K562 (cell line): ENCODE results near the gene ABCE1. TPM values are rescaled to one million over a fixed set of nuclear protein-coding genes. Genes with fewer than 3 reads are reported as not detected.

Experiments
- ATAC-seq: fragments of 200-7000 bp; cut with Tn5 transposase; 3 replicates; pipeline ENCODE4 v1.9.1; 2020; ENCODE audit warnings: moderate library complexity
- BruUV-seq: library from RNA; stranded (reverse); fragments of 400-500 nt; replicated peaks from 2 replicates; lab custom pipeline; 2021; lab: Mats Ljungman, UMichigan
- CTCF ChIA-PET: fragments of 300-600 bp; formaldehyde crosslinking; extraction: SDS; loops from one replicate; lab custom pipeline; 2021; ENCODE audit warnings: low intra/inter-chr PET ratio; lab: Yijun Ruan, JAX
- POLR2A ChIA-PET: fragments of 300-600, 350-650 bp; sonication (Branson Sonifier 250); formaldehyde crosslinking; extraction: SDS; loops from one replicate; lab custom pipeline; 2021; ENCODE audit warnings: antibody characterized with exemption, inconsistent platforms; lab: Yijun Ruan, JAX
- DNase-seq, 4 experiments: peaks; one replicate each; pipeline versions ENCODE4 v3.0.0 to v3.0.0-alpha.2; 2011 to 2018; ENCODE audit warnings: low spot score in 3 of 4, mixed read lengths in 3 of 4; ENCODE audit errors: extremely low read depth in 1 of 4
- FAIRE-seq: peaks from 2 replicates; lab custom pipeline; 2011; peaks lifted over from hg19 to GRCh38; lab: Jason Lieb, UNC
- H2AFZ ChIP-seq: 2 replicates; pipeline ENCODE4 v1.6.0; 2011; ENCODE audit warnings: low read depth, low read length, control low read depth, inconsistent platforms
- H3K27ac ChIP-seq: fragments of 200-600 bp; 3 replicates; pipeline ENCODE4 v1.8.0; 2011; ENCODE audit warnings: low read depth, mild to moderate bottlenecking, control low read depth, inconsistent platforms, low read length, moderate library complexity, mixed read lengths; ENCODE audit errors: extremely low read depth
- H3K27me3 ChIP-seq, 2 experiments: fragments of 300-600 bp in 1 of 2; 2 replicates in 1 of 2; 3 replicates in 1 of 2; pipeline versions ENCODE4 v1.6.0 to v1.8.0; 2011; ENCODE audit warnings: inconsistent platforms in 2 of 2, low read length in 2 of 2, mild to moderate bottlenecking in 1 of 2, mixed read lengths in 1 of 2, moderate library complexity in 1 of 2; ENCODE audit not compliant: control insufficient read depth in 2 of 2, insufficient read depth in 2 of 2
- H3K36me3 ChIP-seq: fragments of 300-600 bp; 3 replicates; pipeline ENCODE4 v1.8.0; 2011; ENCODE audit warnings: mild to moderate bottlenecking, low read length, inconsistent platforms; ENCODE audit not compliant: control insufficient read depth, insufficient read depth
- H3K4me1 ChIP-seq, 2 experiments: fragments of 200-600 bp in 1 of 2; replicated peaks in 1 of 2; 2 replicates in 1 of 2; 3 replicates in 1 of 2; pipeline versions ENCODE4 v1.5.1 to v1.8.0; 2011; ENCODE audit warnings: inconsistent platforms in 2 of 2, low read length in 2 of 2, mild to moderate bottlenecking in 1 of 2, mixed read lengths in 1 of 2, moderate library complexity in 1 of 2; ENCODE audit not compliant: control insufficient read depth in 2 of 2, insufficient read depth in 2 of 2
- H3K4me2 ChIP-seq: 2 replicates; pipeline ENCODE4 v1.6.1; 2011; ENCODE audit warnings: low read length, control low read depth, inconsistent platforms, mixed read lengths; ENCODE audit not compliant: insufficient read depth
- H3K4me3 ChIP-seq: fragments of 200-600 bp; sonication (generic), shearing (Covaris generic); 2 replicates; pipeline ENCODE4 v1.5.1; 2016; ENCODE audit warnings: control low read depth, inconsistent platforms
- H3K79me2 ChIP-seq: fragments of 200-600 bp; 3 replicates; pipeline ENCODE4 v1.8.0; 2011; ENCODE audit warnings: low read length, inconsistent platforms; ENCODE audit not compliant: control insufficient read depth, insufficient read depth
- H3K9ac ChIP-seq, 2 experiments: 2 replicates each; pipeline versions ENCODE4 v1.6.0 to v1.6.1; 2011; ENCODE audit warnings: low read depth in 2 of 2, low read length in 2 of 2, control low read depth in 1 of 2, inconsistent platforms in 1 of 2, mild to moderate bottlenecking in 1 of 2, mixed read lengths in 1 of 2; ENCODE audit not compliant: insufficient read depth in 1 of 2
- H3K9me1 ChIP-seq: one replicate; pipeline ENCODE4 v1.6.0; 2011; ENCODE audit warnings: inconsistent platforms, mild to moderate bottlenecking, low read length, moderate library complexity; ENCODE audit not compliant: control insufficient read depth, insufficient read depth
- H3K9me3 ChIP-seq: replicated peaks from 2 replicates; pipeline ENCODE4 v1.5.1; 2011; ENCODE audit warnings: low read depth, low read length, inconsistent platforms; ENCODE audit not compliant: control insufficient read depth, insufficient read depth
- H4K20me1 ChIP-seq: replicated peaks from 2 replicates; pipeline ENCODE4 v1.6.1; 2011; ENCODE audit warnings: low read length, inconsistent platforms, mixed read lengths; ENCODE audit not compliant: control insufficient read depth, insufficient read depth
- HNRNPH1 ChIP-seq: fragments of 200-400 bp; formaldehyde crosslinking; optimal IDR thresholded peaks from 2 replicates; pipeline ENCODE3; 2017; ENCODE audit warnings: low read depth, mild to moderate bottlenecking, low read length, moderate library complexity
- HNRNPK ChIP-seq: fragments of 200-400 bp; formaldehyde crosslinking; IDR thresholded peaks from one replicate; pipeline ENCODE4 v1.6.1; 2018; ENCODE audit warnings: mild to moderate bottlenecking, low read depth, low read length; ENCODE audit not compliant: poor library complexity, severe bottlenecking
- IRF1 ChIP-seq: sonication (generic); formaldehyde crosslinking; IDR thresholded peaks from 2 replicates; pipeline ENCODE4 v1.8.0; 2022; ENCODE audit warnings: missing genetic modification reagents, mild to moderate bottlenecking, borderline replicate concordance
- NCOA2 ChIP-seq, 2 experiments: fragments of 450-650 bp; IDR thresholded peaks; 2 replicates each; pipeline ENCODE4 v1.6.1; 2018; ENCODE audit warnings: mild to moderate bottlenecking in 2 of 2, moderate library complexity in 1 of 2; ENCODE audit not compliant: partially characterized antibody in 2 of 2
- RREB1 ChIP-seq: fragments of 250-450 bp; sonication (Bioruptor Pico); IDR thresholded peaks from 2 replicates; pipeline ENCODE4 v1.4.0; 2020
- STAT5B ChIP-seq: fragments of 250-450 bp; sonication (Bioruptor Pico); IDR thresholded peaks from 2 replicates; pipeline ENCODE4 v1.8.0; 2021; ENCODE audit warnings: mild to moderate bottlenecking, inconsistent platforms
- TBP ChIP-seq: optimal IDR thresholded peaks from 2 replicates; pipeline ENCODE3; 2011; ENCODE audit warnings: low read depth, low read length, improper control_type of control experiment
- ZNF3 ChIP-seq: fragments of 250-450 bp; sonication (Bioruptor Pico); IDR thresholded peaks from 2 replicates; pipeline ENCODE4 v1.5.0; 2021; ENCODE audit warnings: mild to moderate bottlenecking, moderate library complexity
- ZNF316 ChIP-seq: fragments of 450-650 bp; IDR thresholded peaks from 2 replicates; pipeline ENCODE4 v1.6.1; 2016
- ZNF699 ChIP-seq: fragments of 250-450 bp; sonication (Bioruptor Pico); IDR thresholded peaks from 2 replicates; pipeline ENCODE4 v1.8.0; 2021; ENCODE audit warnings: mild to moderate bottlenecking, moderate library complexity; ENCODE audit not compliant: insufficient replicate concordance
- WGBS: fragments of 100-300 bp; shearing (Covaris generic); methylation state at CpG from one replicate; pipeline ENCODE4 v1.1.6; 2016; ENCODE audit warnings: low coverage, mixed read lengths; ENCODE audit not compliant: insufficient coverage; ENCODE audit errors: missing lambda C conversion rate; 5-methylcytosine and 5-hydroxymethylcytosine counted together
- in situ Hi-C: fragments of 300-500 bp; cut with MboI; formaldehyde crosslinking; loops from 4 replicates; pipeline ENCODE4 v1.15.0; 2018; ENCODE audit warnings: inconsistent platforms, mixed read lengths
- intact Hi-C: fragments of 100-400 bp; cut with micrococcal nuclease; formaldehyde crosslinking; loops from 2 replicates; pipeline ENCODE4 v1.14.2; 2022
- polyA plus RNA-seq, 8 experiments: library from polyadenylated mRNA; depleted of rRNA in 4 of 8; stranded (reverse) in 5 of 8; unstranded in 3 of 8; fragments of >200 nt; fragmentation: Nextera tagmentation in 2 of 8; fragmentation: Illumina TruSeq in 1 of 8; extraction: Ambion mirVana in 2 of 8; extraction: Trizol in 1 of 8; gene quantifications; 2 replicates each; pipeline versions ENCODE4 v1.2.1 to v1.2.3, GENCODE V29; 2011 to 2014; ENCODE audit warnings: inconsistent platforms in 1 of 8, missing spikeins in 1 of 8
- total RNA-seq, 7 experiments: library from RNA; depleted of rRNA in 6 of 7; stranded (reverse); fragments of >200 nt in 6 of 7; fragmentation: Illumina TruSeq in 2 of 7; extraction: Trizol in 2 of 7; gene quantifications; 2 replicates each; pipeline versions ENCODE4 v1.2.1 to v1.2.3, GENCODE V29; 2011 to 2021; ENCODE audit warnings: low replicate concordance in 1 of 7
- TF ChIP-seq, protein P1 (sequence below), 2 experiments: fragments of 200-800 bp in 1 of 2; sonication (Bioruptor generic) in 1 of 2; sonication (generic) in 1 of 2; formaldehyde crosslinking in 1 of 2; IDR thresholded peaks in 1 of 2; conservative IDR thresholded peaks in 1 of 2; 2 replicates each; pipeline versions ENCODE4 v1.5.0 to v1.6.1; 2016 to 2020; ENCODE audit warnings: missing compliant biosample characterization in 1 of 2, missing genetic modification characterization in 1 of 2, missing genetic modification reagents in 1 of 2

ABCE1 gene
- total and polyA plus RNA-seq, 9 of the 15 experiments (the other 6 are each of a cell fraction or from before 2014, with no cell fraction given), result 134 to 256 (median 169) TPM

DNA sequence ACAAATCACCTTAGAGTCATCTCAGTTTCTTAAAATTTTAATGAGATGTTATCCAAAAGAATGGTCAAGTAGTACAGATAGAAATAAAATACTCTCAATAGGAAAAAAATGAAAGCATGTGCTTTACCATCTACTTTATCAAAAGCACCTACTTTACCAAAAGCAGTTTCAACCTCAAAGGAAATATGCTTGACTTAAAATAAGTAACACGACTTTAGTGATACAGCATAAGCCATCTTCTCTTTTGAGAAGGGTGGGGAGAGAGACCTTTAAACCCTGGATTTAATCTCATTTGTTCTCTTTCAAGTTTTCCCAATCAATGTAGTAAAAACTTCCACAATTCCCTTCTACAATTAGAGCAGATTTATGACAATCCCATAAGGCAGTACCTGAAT lies 55.8 kb downstream of the ABCE1 start:
- Histone ChIP-seq H3K4me3 (no peak overlapping the region), H3K79me2 (peaks cover 6% of the 10 kb centered on the region; the same call in 1 of the 3 replicates), H3K36me3 (peaks cover 87% of the 10 kb centered on the region), H2AFZ (no peak overlapping the region), H3K9me1 (no peaks in the 10 kb centered on the region), H3K9ac (no peak overlapping the region), H3K27me3 (no peaks in the 10 kb centered on the region), H3K9me3 (no peaks in the 10 kb centered on the region)
- ATAC-seq (no peak), FAIRE-seq (no peak), DNase-seq (no peak)
- in situ Hi-C loops (no loop called here), intact Hi-C loops (loop anchor here (2.0 to 10.0 kb wide), 4 partner anchors 53 to 461 kb away; partner anchors contain the start of gene MMAA)
- ChIA-PET POLR2A (no interaction called here), CTCF (interaction anchor here (1.9 kb wide), 1 partner anchor 404 kb away, joined by 8 read pairs; no protein-coding TSS in a partner anchor)
- 42% methylated on average over 1 of the region's 1 CpG for WGBS
- no peak for TF ChIP-seq RREB1 (CRISPR knock-in tag)
- TF ChIP-seq IRF1, result no peak
- TF ChIP-seq TBP, result no peak
- TF ChIP-seq, protein P1, sequence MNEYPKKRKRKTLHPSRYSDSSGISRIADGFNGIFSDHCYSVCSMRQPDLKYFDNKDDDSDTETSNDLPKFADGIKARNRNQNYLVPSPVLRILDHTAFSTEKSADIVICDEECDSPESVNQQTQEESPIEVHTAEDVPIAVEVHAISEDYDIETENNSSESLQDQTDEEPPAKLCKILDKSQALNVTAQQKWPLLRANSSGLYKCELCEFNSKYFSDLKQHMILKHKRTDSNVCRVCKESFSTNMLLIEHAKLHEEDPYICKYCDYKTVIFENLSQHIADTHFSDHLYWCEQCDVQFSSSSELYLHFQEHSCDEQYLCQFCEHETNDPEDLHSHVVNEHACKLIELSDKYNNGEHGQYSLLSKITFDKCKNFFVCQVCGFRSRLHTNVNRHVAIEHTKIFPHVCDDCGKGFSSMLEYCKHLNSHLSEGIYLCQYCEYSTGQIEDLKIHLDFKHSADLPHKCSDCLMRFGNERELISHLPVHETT (CRISPR knock-in tag; conservative IDR thresholded peaks at IDR 0.05 in 1 of 2, IDR thresholded peaks at IDR 0.05 in 1 of 2), result no peak
- TF ChIP-seq ZNF316, result no peak
- TF ChIP-seq STAT5B (CRISPR knock-in tag), result no peak
- no peak for TF ChIP-seq NCOA2 (IDR thresholded peaks at IDR 0.05; ENCODE audit: partially characterized antibody in 2 of 2)
- no peak for TF ChIP-seq HNRNPK
- TF ChIP-seq HNRNPH1, result no peak
- no peak for TF ChIP-seq ZNF3
- TF ChIP-seq ZNF699, result no peak
- TF ChIP-seq, all 486 proteins: peak for 0
- BruUV-seq, result no TSS peak
- Histone ChIP-seq H3K4me1 (no peaks in the 10 kb centered on the region), H4K20me1 (no peaks in the 10 kb centered on the region), H3K4me2 (no peak overlapping the region), H3K27ac (no peak overlapping the region)
